C1 segment of cervical spinal cord (tissue), 14 donors: Measurements from ENCODE around the gene SNRPA.
"Not testable (repeated sequence)": the region's sequence is repeated elsewhere in the genome, so short reads cannot be mapped to it uniquely, and the experiment has no call there.

Source experiments
- DNase-seq, 14 donors: peaks; one replicate each; lab custom pipeline; 2025; lab: John Stamatoyannopoulos, UW

Gene SNRPA

DNA sequence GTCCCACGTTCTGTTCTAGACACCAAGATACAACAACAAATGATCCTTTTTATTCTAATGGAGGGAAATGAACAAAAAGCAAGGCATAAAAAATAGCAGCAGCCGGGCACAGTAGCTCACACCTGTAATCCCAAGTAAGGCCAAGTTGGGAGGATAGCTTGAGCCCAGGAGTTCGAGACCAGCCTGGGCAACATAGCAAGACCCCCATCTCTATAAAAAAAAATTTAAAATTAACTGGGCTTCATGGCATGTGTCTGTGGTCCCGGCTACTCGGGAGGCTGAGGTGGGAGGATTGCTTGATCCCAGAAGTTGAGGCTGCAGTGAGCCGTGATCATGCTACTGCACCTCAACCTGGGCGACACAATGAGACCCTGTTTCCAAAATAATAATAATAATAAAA, 25.4 kb downstream of the SNRPA start:
- DNase-seq: no peak

DNA sequence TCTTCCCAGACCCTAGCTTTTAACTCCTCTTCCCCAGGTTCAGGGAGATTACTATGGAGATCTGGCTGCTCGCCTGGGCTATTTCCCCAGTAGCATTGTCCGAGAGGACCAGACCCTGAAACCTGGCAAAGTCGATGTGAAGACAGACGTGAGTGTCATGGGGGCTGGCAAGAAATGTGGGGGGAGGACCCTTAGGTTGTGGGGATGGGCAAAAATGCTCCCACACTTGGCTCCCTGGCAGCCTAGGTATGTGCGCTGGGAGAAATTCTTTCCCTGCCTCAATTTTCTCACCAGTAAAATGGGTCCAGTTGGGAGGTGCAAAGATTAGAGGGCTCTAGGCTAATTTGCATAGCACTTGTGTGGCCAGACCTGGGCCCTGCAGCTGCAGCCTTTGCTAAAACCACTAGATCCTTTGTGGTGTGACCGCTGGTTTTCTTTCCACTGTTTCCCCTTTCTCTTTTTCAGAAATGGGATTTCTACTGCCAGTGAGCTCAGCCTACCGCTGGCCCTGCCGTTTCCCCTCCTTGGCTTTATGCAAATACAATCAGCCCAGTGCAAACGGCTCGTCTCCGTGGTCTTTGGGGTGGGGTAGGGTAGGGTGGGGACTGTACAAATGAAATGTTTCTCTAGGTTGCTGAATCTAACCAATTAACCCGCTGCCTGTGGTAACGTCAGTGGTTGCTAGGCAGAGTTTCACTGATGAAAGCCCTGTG, 26.1 kb downstream of the SNRPA start:
- DNase-seq: peak in 11 of 14 donors; percentile 25 to 90 (median 76)

DNA sequence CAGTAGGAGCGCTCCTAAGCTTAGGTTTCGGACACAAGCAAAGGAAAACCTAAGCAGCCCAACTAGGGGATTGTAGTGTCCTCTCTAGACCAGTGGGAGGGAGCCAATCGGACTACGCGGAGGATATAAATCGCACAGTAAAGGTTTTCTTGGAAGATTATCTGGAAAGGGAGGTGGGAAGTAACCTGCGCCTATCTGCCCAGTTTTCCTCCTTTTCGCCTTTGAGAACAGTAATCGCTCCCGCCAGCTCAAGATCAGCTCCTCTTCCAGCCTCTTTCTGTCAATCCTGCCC, 26.6 kb downstream of the SNRPA start:
- DNase-seq: peak in 2 of 14 donors; percentile 88 to 95

DNA sequence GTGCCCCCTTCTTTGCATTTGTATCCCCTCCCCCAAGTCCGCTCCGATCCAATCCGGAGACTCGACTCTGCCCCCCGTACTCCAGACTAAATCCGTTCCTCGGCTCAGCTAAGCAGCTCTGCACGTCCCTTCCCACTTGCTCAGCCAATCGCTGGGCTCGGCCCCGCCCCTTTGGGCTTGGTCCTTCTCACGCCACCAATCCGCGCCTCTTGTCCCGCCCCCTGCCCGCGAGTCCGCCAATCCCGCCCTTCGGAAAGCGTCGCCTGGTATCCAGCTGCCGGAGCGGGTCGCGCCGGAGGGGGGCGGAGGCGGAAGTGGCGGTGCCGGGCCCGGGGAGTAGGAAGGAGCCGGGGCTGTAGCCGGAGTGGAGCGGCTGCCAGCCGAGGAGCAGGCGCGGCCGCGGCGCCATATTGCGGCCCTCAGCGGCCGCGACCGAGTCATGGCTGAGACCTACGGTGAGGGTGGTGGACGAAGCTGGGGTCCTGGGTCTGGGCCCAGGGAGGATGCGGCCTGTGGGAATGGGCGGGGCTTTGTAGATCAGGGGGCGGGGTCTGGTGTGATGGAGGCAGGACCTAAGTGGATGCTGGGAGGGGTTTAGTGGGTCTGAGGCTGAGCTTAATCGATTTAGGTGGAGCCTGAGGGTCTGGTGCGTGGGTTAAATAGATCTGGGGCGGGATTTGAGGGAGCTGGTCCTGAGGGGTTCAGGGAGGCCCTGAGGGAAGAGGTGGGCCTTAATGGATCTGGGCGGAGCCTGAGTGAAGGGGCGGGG, 27.1 kb downstream of the SNRPA start, which contains the start of gene RAB4B:
Gene RAB4B, plus strand, starts transcription at position 311 of the 769 bp plus-strand sequence. Its CDS starts 129 bp downstream, at position 440.
- DNase-seq: peak; percentile 98 to 100 (median 99)

DNA sequence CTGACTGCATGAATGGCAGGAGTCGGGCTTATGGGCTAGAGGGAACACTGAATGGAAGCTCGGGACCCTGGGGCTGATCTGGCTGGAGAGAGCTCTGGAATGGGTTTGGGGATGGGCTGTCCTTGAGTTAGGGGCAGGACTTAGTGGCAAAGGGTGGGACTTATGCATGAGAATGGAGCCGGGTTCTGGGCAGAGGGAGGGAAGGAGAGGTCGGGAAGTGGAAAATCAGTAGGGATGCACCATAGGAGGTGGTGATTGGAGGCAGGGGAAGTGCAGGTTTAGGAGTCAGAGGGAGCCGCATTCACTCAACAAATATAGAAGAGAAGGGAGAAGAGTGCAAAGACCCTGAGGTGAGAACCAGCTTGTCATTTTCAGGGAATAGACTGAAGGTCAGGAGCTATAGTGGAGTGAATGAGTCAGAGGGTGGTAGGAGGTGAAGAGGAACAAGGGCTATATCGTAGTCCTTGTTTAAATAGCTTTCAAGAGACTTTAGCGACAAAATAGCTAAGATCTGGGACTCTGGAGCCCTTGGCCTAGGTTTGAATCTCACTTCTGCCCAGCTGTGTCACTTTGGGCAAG, 27.8 kb downstream of the SNRPA start:
- DNase-seq: no peak

DNA sequence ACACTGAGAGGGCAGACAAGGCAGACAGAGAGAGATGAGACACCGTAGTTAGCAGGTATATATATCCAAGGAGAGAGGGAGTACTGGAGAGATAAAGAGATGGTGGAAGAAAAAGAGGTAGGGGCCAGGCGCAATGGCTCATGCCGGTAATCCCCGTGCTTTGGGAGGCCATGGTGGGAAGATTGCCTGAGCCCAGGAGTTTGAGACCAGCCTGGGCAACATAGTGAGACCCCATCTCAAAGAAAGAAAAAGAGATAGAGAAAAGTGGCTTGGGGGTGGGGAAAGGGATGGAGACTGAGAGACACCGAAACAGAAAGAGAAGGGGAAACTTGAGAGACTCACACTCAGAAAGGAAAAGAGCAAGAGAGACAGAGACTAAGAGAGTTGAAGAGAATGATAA, 29.6 kb downstream of the SNRPA start:
- no peak for DNase-seq

DNA sequence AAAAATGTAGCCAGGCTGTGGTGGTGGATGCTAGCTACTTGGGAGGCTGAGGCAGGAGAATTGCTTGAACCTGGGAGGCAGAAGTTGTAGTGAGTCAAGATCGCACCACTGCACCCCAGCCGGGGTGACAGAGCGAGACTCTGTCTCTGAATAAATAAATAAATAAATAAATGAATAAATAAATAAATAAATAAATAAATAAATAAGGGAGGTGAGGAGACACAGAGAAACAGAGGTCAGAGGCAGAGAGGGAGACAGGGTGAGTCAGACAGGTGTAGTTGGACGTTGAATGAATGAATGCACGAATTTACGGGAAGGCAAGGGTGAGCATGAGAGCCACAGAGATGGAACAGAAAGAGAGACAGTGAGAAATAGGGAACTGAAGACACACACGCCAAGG, 30.1 kb downstream of the SNRPA start:
- no peak for DNase-seq

DNA sequence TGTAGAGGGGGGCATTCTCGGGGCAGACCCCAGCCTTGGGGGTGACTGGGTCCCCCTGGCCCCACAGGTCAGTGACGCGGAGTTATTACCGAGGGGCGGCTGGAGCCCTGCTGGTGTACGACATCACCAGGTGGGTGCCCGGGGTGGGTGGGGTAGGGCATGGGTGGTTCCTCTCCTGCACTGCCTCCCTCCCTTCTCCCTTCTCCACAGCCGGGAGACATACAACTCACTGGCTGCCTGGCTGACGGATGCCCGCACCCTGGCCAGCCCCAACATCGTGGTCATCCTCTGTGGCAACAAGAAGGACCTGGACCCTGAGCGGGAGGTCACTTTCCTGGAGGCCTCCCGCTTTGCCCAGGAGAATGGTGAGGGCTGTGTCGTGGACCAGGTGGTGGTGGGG, 32.7 kb downstream of the SNRPA start:
- DNase-seq: no peak

DNA sequence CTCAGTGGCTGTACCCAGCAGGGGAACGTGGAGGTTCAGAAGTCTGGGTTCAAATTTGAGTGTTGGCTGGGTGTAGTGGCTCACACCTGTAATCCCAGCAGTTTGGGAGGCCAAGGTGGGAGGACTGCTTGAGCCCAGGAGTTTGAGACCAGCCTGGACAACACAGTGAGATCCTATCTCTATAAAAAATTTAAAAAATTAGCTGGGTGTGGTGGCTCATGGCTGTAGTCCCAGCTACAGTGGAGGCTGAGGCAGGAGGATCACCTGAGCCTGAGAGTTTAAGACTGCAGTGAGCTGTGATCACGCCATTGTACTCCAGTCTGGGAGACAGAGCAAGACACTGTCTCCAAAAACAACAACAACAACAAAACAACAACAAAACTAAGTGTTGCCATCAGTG, 33.1 kb downstream of the SNRPA start:
- DNase-seq: not testable (repeated sequence)

DNA sequence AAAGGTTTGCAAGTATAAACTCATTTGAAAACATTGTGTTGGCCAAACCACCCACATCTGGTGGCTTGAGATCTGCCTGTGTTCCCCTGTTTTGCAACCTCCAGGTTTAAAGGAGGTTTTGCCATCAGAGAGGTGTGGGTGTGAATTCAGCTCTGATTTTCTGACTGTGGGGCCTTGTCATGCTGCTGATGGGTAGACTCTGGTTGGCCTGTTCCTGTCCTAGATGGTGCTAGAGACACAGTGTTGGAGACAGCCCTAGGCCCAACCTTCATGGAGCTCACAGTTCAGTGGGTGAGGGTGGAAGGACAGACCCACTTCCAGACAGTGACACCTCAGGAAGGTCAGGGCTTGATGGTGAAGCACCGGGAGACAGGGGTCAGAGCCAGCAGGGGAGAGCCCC, 34.5 kb downstream of the SNRPA start:
- no peak for DNase-seq

DNA sequence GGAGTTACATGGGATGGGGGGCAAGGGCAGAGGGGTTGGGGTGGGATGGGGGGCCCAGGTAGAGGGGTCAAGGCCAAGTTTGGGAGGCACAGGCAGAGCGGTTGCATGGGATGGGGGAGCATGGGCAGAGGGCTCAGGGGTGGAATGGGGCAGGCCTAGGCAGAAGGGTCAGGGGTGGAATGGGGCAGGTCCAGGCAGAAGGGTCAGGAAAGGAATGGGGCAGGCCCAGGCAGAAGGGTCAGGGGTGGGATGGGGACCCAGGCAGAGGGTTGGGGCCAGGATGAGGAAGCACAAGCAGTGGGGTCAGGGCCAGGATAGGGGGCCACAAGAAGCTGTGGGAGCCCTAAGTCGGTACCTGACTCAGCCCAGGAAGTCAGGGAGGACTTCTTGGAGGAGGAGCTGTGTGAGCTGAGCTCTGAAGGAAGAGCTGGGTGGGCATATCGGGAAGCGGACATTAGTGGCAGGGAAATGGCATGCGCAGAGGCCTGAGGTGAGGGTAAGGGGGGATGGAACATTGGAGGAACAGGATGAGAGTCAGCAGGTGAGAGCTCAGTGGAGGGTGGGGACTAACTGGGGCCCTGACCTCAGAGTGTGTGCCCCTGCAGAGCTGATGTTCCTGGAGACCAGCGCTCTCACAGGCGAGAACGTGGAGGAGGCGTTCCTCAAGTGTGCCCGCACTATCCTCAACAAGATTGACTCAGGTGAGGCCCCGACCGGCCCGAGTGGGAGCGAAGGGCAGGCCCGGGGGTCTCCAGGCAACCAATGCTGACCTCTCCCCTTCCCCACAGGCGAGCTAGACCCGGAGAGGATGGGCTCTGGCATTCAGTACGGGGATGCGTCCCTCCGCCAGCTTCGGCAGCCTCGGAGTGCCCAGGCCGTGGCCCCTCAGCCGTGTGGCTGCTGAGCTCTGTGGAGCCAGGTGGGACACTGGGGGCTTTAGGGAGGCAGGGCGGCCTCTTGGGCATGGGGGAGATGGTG, 35.3 kb downstream of the SNRPA start:
- no peak for DNase-seq

DNA sequence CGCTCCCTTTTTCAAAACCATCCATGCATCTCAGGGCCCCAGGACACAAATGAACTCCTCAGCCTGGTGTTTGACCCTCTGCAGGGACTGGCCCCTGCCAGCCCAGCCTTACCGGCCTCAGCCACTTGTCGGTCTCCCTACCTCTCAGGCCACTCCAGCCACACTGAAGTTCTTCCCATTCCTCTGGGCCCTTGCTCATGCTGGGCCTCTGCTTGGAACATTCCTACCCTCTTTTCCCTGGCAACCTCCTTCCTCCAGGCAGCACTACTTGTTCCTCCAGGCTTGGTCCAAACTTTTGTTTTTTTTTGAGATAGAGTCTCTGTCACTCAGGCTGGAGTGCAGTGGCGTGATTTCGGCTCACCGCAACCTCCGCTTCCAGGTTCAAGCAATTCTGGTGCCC, 40.3 kb downstream of the SNRPA start:
- DNase-seq: no peak

DNA sequence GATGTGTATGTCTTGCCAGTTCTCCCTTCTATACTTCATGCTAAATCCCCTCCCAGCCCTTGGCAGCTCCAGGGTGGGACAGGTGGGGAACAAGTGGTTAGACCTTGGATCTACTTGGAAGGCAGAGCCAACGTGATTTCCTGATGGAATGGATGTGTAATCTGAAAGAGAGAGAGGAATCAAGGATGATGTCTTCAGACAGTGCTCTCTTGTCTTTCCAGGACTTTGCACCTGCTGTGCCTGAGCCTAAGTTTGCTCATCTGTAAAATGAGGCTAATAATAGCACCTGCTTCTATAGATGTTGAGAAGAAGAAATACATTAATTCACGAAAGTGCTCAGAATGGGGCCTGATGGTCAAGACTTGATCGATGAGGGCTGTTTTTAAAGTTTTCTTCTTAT, 41.0 kb downstream of the SNRPA start:
- DNase-seq: no peak

DNA sequence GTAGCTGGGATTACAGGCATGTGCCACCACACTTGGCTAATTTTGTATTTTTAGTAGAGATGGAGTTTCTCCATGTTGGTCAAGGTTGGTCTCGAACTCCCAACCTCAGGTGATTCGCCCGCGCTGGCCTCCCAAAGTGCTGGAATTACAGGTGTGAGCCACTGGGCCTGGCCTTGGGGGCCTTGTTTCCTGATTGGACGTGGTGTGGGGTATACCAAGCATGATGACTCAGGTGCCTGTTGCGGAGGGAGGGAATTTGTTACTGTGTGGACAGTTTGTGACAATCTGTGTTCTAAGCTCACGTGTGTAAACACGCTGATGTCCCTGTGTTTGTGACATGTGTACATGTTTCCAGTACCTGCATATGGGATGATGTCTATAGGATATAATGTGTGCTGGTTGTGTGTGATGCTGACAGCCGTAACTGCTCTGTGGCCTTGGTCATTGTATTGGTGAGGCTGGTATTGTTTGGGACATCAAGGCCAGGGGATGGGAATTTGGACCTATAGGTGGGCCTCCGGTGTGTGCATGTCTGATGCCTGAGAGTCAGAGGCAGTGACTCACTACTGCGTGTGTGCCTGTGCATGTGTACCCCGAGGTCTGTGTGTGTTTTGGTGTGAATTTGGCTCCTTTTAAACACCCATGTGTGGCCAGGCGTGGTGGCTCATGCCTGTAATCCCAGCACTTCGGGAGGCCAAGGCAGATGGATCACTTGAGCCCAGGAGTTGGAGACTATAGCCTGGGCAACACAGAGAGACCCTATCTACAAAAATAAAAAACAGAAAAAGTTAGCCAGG, 46.4 kb downstream of the SNRPA start:
- DNase-seq: no peak

DNA sequence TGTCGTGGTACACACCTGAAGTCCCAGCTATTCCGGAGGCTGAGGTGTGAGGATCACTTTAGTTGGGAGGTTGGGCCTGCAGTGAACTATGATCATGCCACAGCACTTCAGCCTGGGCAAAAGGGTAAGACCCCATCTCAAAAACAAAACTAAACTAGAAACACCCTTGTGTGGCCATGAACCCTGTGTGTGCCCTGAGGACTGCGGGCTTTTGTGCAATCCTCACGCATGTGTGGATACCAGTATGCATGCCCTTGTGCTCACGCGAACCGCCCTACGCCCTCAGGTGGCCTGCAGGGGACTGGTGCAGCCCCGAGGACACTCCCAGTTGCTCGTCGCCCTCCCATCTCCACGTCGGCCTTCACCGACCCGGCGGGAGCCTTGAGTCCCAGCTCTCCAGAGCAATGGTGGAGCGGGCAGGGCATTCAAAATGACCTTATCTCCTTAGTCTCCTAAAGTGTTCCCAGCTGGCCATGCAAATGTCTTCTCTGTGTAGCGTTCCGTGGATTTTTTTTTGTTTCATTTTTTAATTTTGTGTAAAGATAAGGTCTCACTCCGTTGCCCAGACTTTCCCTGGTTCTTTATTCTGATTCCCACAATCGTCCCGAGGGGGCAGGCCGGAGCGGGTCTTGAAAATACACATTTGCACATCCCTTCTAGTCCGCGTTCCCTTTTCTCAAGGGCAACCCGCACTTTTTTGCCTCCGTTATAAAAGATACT, 47.1 kb downstream of the SNRPA start:
- DNase-seq: peak in 8 of 14 donors; percentile 54 to 70 (median 60)

DNA sequence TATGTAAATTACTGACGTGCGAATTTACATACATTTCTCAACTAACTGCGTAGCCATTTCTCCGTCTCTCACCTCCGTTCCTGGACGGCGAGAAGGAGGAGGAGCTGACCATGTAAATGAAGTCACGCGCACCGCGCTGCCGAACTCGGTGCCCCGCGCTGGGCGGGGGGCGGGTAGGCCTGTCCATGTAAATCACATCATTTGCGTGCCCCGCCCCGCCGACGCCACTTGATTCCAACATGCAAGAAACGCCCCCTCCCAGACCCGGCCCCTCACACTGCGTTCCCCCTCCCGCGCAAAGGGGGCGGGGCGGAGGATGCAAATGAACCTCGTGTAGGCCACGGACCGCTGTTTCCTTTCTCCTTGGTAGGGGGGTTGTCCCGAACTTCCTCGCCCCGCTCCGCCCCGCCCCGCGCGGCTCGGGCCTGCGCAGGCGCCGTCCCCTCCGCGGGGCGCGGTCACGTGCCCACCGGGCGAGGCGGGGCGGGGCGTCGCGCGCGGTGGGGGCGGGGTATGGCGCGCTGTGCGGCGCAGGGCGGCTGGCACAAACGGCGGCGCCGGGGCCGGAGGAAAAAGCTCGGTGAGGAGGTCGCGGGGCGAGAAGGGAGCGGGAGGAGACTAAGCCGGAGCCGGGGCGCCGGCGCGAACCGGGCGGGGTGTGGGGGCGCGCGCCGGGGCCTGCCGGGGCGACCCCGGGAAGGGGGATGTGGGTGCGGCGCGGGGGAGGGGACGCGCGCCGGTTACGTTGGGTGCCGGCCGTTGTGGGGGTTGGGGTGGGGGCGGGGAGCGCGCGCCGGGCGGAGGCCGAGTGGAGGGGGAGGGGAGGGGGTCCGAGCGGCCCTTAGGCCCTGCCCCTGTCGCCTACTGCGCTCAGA, 47.9 kb downstream of the SNRPA start, which contains the start of gene EGLN2:
Gene EGLN2, plus strand, starts transcription at position 509 of the 875 bp plus-strand sequence. CDS start 1,382 bp downstream, outside the sequence.
- peak; percentile 92 to 100 (median 98) for DNase-seq

DNA sequence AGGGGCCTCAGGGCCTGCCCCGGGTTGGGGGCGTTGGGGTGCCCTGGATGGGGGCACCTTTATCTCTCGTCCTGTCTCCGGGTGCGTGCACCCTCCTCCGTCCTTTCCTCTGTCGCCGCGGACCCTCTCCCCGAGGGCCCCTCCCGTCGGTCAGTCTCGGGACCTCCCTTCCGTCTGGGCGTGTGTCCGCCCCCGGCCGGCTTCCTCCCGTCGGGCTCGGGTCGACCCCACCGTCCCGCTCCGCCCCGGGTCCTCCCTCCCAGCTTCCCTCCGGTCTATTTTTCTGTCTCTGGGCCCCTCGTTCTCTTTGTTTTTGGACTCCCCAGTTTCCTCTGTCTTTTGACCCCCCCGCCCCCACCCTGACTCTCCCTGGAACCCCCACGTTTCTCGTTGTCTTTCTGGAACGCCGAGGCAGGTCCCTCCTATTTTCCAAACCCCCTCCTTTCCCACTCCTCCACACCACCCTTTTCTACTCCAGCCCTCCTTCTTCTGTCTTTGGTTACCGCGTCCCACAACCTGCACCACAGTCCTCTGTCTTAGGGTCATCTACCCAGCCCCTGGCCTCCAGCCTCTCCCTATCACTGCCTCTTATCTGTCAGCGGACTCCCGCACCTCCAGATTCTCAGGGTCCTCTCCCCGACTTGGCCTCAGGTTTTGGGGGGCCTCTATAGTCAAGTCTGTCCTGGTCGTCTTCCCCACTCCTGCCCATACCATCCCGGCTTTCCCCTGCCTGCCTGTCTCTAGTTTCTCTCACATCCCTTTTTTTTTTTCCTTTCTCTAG, 48.7 kb downstream of the SNRPA start:
- peak in 3 of 14 donors; percentile 54 to 56 (median 56) for DNase-seq
